Tibial artery (tissue), 4 donors: Measurements from ENCODE around the gene GPALPP1.

Source experiments
- DNase-seq, 2 donors: peaks; one replicate each; pipeline ENCODE4 v3.0.0-alpha.2; 2019
- H3K27ac ChIP-seq, 2 donors: fragments of 200-600 bp; sonication (generic) in 1 of 2; 1 replicate in 1 of 2; 2 replicates in 1 of 2; pipeline ENCODE4 v1.5.1; 2018 to 2019; ENCODE audit warnings: mild to moderate bottlenecking in 1 of 2
- H3K27me3 ChIP-seq, 2 donors: fragments of 200-600 bp; sonication (generic) in 1 of 2; one replicate each; pipeline versions ENCODE4 v1.5.1 to v1.6.0; 2016 to 2019
- H3K36me3 ChIP-seq, 3 donors: fragments of 200-600 bp; sonication (generic) in 2 of 3; one replicate each; pipeline ENCODE4 v1.5.1; 2016 to 2019; ENCODE audit warnings: mild to moderate bottlenecking in 2 of 3
- H3K4me1 ChIP-seq, 4 donors: fragments of 200-600 bp; sonication (generic) in 2 of 4; 1 replicate in 3 of 4; 2 replicates in 1 of 4; pipeline ENCODE4 v1.5.1; 2016 to 2019
- H3K4me3 ChIP-seq, 2 donors: fragments of 200-600 bp; sonication (generic) in 1 of 2; 1 replicate in 1 of 2; 2 replicates in 1 of 2; pipeline ENCODE4 v1.5.1; 2018 to 2019; ENCODE audit warnings: mild to moderate bottlenecking in 2 of 2
- H3K9me3 ChIP-seq, 3 donors: fragments of 200-600 bp; sonication (generic) in 1 of 3; one replicate each; pipeline ENCODE4 v1.5.1; 2016 to 2019
- intact Hi-C: fragments of 100-400 bp; cut with DNase I; formaldehyde crosslinking; loops from one replicate; pipeline ENCODE4 v1.15.0; 2023; ENCODE audit warnings: low total_unique reads
- TF ChIP-seq, protein P1 (sequence below), 2 experiments: fragments of 200-600 bp in 1 of 2; fragments of 450-650 bp in 1 of 2; IDR thresholded peaks; one replicate each; pipeline ENCODE4 v1.5.1; 2017 to 2019; ENCODE audit warnings: antibody characterized with exemption in 2 of 2, mild to moderate bottlenecking in 1 of 2, moderate library complexity in 1 of 2

GPALPP1 gene

DNA sequence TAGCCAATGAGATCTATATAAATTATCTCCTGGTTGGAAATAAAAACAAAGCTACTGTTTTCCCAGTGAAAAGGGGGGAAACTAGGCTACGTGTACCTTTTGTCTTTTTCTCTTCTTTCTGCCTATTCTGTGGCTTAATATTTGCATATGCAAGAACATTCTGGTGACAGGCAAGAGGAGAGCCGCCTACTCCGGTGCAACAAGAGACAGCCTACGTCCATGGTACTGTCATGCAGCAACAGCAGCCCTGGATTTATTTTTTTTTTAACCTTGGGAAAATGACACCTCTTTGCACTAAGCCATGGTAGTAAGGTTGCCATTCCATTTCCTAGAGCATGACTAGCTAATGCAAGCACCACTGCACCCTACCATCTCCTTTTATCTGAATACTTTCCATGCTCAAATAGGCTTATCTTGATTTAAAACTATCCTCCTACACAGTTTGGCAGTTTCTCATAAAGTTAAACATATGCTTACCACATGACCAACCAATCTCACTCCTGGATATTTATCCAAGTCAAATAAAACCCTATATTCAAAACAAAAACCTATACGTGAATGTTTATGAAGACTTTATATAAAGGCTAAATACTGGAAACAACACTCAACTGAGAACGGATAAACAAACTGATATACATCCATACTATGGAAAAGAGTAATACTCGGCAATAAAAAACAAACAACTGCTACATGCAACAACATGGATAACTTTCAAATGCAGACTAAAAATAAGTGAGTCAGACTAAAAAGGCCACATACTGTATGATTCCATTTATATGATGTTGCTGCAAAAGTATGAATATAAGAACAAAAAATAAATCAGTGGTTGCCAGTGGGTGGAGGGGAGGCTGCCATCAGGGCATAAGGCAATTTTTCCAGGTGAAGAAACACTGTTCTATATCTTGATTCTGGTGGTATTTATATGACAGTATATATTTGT, 17.4 kb upstream of the GPALPP1 start:
- TF ChIP-seq, protein P1, sequence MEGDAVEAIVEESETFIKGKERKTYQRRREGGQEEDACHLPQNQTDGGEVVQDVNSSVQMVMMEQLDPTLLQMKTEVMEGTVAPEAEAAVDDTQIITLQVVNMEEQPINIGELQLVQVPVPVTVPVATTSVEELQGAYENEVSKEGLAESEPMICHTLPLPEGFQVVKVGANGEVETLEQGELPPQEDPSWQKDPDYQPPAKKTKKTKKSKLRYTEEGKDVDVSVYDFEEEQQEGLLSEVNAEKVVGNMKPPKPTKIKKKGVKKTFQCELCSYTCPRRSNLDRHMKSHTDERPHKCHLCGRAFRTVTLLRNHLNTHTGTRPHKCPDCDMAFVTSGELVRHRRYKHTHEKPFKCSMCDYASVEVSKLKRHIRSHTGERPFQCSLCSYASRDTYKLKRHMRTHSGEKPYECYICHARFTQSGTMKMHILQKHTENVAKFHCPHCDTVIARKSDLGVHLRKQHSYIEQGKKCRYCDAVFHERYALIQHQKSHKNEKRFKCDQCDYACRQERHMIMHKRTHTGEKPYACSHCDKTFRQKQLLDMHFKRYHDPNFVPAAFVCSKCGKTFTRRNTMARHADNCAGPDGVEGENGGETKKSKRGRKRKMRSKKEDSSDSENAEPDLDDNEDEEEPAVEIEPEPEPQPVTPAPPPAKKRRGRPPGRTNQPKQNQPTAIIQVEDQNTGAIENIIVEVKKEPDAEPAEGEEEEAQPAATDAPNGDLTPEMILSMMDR (IDR thresholded peaks at IDR 0.05): no peak
- H3K27ac ChIP-seq: no peak overlapping the region
- no peak overlapping the region for H3K4me3 ChIP-seq
- peaks cover 0 to 17% (median 0%) of the 10 kb centered on the region in 3 donors for H3K36me3 ChIP-seq
- H3K4me1 ChIP-seq: peaks cover 0 to 37% (median 6%) of the 10 kb centered on the region in 4 donors
- H3K27me3 ChIP-seq: no peaks in the 10 kb centered on the region
- H3K9me3 ChIP-seq: no peaks in the 10 kb centered on the region
- intact Hi-C loops: loop anchor here (5.0 to 10.0 kb wide), 2 partner anchors 495 to 1067 kb away; no protein-coding TSS in a partner anchor
- no peak for DNase-seq

DNA sequence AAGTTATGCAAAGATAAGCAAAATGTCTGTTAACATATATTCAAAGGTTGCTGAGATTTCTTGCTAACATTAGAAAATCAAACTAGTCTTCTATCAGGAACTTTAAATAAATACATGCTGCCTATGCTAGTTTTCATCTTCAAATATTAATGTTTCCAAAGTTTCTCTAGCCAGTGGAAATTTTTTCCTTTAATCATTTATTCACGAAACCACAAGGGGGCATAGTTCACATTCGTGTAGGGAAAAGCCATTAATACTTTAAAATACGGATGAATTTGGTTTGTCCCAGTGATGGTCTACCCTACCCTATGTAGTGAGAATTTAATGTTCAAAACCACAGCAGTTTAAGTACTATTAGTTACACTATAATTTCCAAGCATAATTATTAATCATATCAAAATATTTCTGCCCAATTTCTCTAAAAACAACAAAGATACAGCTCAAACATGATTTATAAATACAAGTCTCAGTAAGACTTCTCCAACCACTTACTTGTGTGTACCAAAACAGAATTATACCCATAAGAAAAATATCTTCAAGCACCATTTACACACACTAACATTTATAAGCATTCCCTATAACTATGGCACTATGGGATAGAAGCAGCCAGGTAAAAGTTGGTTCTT, 16.3 kb upstream of the GPALPP1 start:
- H3K4me3 ChIP-seq: no peak overlapping the region
- intact Hi-C loops: loop anchor here (5.0 to 10.0 kb wide), 2 partner anchors 496 to 1068 kb away; no protein-coding TSS in a partner anchor
- H3K27ac ChIP-seq: no peak overlapping the region
- H3K27me3 ChIP-seq: no peaks in the 10 kb centered on the region
- TF ChIP-seq, protein P1 (IDR thresholded peaks at IDR 0.05): peak; percentile 52 to 56
- H3K4me1 ChIP-seq: peaks cover 0 to 32% (median 3%) of the 10 kb centered on the region in 4 donors
- no peak for DNase-seq
- H3K36me3 ChIP-seq: peaks cover 0 to 29% (median 10%) of the 10 kb centered on the region in 3 donors
- no peaks in the 10 kb centered on the region for H3K9me3 ChIP-seq

DNA sequence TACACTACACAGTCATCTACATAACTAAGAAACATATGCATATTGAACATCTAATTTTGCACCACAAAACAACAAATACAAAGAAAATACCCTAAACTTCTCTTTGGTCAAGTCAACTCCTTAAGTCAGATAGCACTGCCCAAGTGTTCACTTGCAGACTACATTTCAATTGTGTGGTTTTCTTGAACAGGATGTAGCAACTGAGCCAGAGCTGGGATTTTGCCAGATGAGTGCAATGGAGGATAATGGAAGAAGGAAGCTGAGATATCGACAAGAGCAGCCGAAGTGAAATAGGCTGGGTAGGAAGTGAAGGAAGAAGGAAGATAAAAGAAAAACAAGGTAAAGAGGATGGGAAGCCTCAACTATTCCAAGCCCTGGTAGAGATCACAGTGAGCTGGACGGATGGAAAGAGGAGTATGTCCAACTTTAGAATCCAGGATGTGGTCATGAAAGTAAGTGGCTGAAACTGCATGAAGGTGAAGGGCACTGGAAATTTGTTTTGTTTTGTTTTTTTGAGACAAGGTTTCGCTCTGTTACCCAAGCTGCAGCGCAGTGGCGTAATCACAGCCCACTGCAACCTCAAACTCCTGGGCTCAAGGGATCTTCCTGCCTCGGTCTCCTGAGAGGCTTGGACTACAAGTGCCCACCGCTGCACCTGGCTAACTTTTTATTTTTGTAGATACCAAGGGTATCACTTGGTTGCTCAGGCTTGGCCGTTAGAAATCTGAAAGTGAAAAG, 15.1 kb upstream of the GPALPP1 start:
- Histone ChIP-seq H3K9me3 (no peaks in the 10 kb centered on the region), H3K36me3 (peaks cover 10 to 40% (median 22%) of the 10 kb centered on the region in 3 donors), H3K4me3 (no peak overlapping the region), H3K27me3 (no peaks in the 10 kb centered on the region), H3K4me1 (peaks cover 0 to 23% (median 3%) of the 10 kb centered on the region in 4 donors), H3K27ac (no peak overlapping the region)
- peak in 1 of 2 donors; percentile 71 for DNase-seq
- intact Hi-C loops: loop anchor here (5.0 to 10.0 kb wide), 2 partner anchors 497 to 1069 kb away; no protein-coding TSS in a partner anchor
- TF ChIP-seq, protein P1 (IDR thresholded peaks at IDR 0.05): no peak

DNA sequence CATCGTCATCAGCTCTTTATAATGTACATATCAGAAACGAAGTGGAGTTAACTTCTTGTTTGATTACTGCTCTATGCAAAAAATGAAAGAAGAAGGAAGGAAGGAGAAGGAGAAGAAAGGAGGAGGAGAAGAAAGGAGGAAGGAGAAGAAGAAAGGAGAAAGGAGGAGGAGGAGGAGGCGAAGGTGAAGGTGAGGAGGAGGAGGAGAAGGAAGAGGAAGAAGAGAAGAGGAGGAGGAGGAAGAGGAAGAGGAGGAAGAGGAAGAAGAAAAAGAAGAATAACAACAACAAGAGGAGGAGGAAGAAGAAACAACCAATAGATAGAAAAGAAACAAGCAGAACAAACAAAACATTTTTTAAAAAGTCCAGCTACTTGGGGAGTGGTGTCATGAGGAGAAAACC, 13.1 kb upstream of the GPALPP1 start:
- Histone ChIP-seq H3K27ac (no peak overlapping the region), H3K4me1 (peaks cover 0 to 8% (median 3%) of the 10 kb centered on the region in 4 donors), H3K4me3 (no peak overlapping the region), H3K9me3 (no peaks in the 10 kb centered on the region), H3K36me3 (peaks cover 22 to 50% (median 30%) of the 10 kb centered on the region in 3 donors), H3K27me3 (no peaks in the 10 kb centered on the region)
- TF ChIP-seq, protein P1 (IDR thresholded peaks at IDR 0.05): no peak
- DNase-seq: no peak
- intact Hi-C loops: loop anchor here (10.0 kb wide), 1 partner anchor 1071 kb away; no protein-coding TSS in a partner anchor
